Left ventricle myocardium inferior (tissue), 1 donor: Measurements from ENCODE around the gene KIF25. TPM values are rescaled to one million over a fixed set of nuclear protein-coding genes. Genes with fewer than 3 reads are reported as not detected.

Experiments
- DNase-seq: peaks from one replicate; pipeline ENCODE4 v3.0.0-alpha.2; 2020
- H3K27ac ChIP-seq: fragments of 200-600 bp; replicated peaks from 2 replicates; pipeline ENCODE4 v1.8.0; 2021
- H3K27me3 ChIP-seq: fragments of 200-600 bp; 2 replicates; pipeline ENCODE4 v1.8.0; 2021; ENCODE audit warnings: low read depth
- H3K36me3 ChIP-seq: fragments of 200-600 bp; 2 replicates; pipeline ENCODE4 v1.8.0; 2021
- H3K4me1 ChIP-seq: fragments of 200-600 bp; 2 replicates; pipeline ENCODE4 v1.8.0; 2021
- H3K4me3 ChIP-seq: fragments of 200-600 bp; 2 replicates; pipeline ENCODE4 v1.8.0; 2021; ENCODE audit warnings: mild to moderate bottlenecking, moderate library complexity
- H3K9me3 ChIP-seq: fragments of 200-600 bp; replicated peaks from 2 replicates; pipeline ENCODE4 v1.8.0; 2021
- intact Hi-C: fragments of 100-400 bp; cut with micrococcal nuclease; formaldehyde crosslinking; loops from one replicate; pipeline ENCODE4 v1.11.0; 2022
- total RNA-seq: library from RNA; stranded (reverse); fragmentation: NEBNext Ultra II Directional; extraction: Animal tissue kit (Norgen Biotek cat#: 25700); gene quantifications from one replicate; pipeline ENCODE4 v1.2.1, GENCODE V29; 2021
- TF ChIP-seq, protein P1 (sequence below): fragments of 200-600 bp; IDR thresholded peaks from 2 replicates; pipeline ENCODE4 v1.8.0; 2021; ENCODE audit warnings: antibody characterized with exemption, mild to moderate bottlenecking, borderline replicate concordance
- donor health status: DM: no; HTN: yes; CAD: no; lungs with severe emphysema.

The KIF25 gene
- total RNA-seq, 1 donor from 2014 or later = 0.22 TPM

DNA sequence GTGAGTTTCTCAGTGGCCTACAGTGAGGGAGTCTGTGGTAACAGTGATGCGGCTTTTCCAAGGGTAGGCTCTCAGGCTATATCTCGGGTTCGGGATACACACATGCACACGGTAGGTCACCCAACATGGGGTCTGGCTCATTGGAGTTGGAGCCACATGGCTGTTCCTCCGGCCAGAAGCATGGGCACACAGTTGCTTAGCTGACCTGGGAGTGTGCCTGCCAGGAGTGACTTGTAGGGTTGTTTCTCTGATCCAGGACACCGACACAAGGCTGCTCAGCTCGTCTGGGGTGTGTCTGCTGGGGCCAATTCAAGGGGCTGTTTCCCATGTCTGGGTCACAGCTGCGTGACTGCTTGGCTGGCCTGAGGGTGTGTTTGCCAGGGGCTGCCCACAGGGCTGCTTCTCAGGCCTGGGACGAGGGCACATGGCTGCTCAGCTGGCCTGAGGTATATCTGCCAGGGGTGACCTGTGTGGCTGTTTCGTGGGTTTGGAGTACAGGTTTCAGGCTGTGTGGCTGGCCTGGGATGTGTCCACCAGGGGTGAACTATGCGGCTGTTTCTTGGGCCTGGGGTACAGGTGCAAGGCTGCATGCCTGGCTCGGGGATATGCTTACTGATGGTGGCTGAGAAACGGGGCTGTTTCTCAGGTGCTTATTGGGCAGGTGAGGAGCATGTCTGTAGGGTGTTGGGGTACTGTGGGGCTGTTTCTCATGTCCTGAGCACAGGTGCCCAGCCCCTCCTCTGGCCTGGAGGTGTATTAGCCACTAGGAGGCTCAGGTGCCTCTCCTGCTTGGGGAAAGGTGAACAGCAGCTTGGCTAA lies 15.2 kb downstream of the KIF25 start:
- Histone ChIP-seq H3K36me3 (no peaks in the 10 kb centered on the region), H3K9me3 (peaks cover 33% of the 10 kb centered on the region), H3K4me1 (peaks cover 29% of the 10 kb centered on the region), H3K4me3 (no peak overlapping the region), H3K27ac (no peak overlapping the region), H3K27me3 (no peaks in the 10 kb centered on the region)
- intact Hi-C loops = no loop called here
- TF ChIP-seq, protein P1, sequence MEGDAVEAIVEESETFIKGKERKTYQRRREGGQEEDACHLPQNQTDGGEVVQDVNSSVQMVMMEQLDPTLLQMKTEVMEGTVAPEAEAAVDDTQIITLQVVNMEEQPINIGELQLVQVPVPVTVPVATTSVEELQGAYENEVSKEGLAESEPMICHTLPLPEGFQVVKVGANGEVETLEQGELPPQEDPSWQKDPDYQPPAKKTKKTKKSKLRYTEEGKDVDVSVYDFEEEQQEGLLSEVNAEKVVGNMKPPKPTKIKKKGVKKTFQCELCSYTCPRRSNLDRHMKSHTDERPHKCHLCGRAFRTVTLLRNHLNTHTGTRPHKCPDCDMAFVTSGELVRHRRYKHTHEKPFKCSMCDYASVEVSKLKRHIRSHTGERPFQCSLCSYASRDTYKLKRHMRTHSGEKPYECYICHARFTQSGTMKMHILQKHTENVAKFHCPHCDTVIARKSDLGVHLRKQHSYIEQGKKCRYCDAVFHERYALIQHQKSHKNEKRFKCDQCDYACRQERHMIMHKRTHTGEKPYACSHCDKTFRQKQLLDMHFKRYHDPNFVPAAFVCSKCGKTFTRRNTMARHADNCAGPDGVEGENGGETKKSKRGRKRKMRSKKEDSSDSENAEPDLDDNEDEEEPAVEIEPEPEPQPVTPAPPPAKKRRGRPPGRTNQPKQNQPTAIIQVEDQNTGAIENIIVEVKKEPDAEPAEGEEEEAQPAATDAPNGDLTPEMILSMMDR = no peak
- no peak for DNase-seq

DNA sequence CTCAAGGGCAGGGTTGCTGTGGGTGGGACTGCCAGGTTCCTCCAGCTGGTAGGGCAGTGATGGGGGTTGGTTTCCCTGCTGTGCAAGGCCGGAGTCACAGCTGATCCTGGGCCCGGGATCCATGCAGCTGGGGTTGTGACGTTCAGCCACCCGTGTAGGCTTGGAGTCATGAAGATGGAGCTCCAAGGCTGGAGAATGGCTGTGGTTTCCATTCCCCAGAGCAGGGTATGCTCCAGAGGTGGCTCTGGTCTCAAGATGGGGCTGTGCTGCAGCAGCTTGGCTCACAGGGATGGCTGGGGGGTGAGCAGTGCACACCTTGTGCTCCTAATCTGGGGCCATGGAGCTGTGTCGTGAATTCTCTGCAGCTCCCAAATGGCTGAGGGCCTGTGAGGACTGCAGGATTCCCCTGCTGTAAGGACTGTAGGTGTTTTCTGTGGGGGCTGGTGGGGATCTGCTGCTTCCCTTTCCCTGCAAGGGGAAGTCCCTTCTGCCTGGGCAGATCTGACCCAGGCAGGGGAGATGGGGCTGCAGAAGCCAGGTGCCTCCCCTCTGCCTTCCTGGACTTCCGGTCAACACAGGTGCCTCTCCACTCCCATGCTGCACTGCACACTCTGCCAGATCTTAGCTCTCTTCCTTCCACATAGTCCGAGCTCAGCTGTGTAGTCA lies 15.9 kb downstream of the KIF25 start:
- H3K27ac ChIP-seq = peak overlapping the region; percentile 35
- no peaks in the 10 kb centered on the region for H3K36me3 ChIP-seq
- peaks cover 24% of the 10 kb centered on the region for H3K4me1 ChIP-seq
- H3K27me3 ChIP-seq = no peaks in the 10 kb centered on the region
- DNase-seq = no peak
- no peak overlapping the region for H3K4me3 ChIP-seq
- H3K9me3 ChIP-seq = peaks cover 28% of the 10 kb centered on the region
- TF ChIP-seq, protein P1 = no peak
- intact Hi-C loops = no loop called here

DNA sequence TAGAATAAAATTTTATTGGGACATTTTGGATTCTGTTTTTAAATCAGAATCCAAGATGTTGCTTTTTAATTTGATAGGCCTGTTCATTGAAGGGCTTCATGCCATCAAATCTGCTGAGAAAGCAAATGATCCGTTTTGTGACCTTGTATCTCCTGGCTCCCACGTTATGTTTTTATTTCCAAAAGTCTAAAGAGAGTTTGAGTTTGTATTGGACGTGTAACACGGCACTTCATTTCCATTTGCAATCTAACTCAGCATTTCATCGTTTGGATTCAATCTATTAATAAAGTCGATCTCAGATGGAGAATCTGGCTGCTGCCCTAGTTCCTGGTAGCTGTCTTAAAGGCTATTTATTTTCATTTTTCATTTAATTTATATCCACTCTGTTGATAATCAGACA lies 17.0 kb downstream of the KIF25 start:
- Histone ChIP-seq H3K36me3 (no peaks in the 10 kb centered on the region), H3K27ac (peak overlapping the region; percentile 35), H3K27me3 (no peaks in the 10 kb centered on the region), H3K9me3 (peaks cover 26% of the 10 kb centered on the region), H3K4me3 (no peak overlapping the region), H3K4me1 (peaks cover 24% of the 10 kb centered on the region)
- no peak for DNase-seq
- intact Hi-C loops = no loop called here
- TF ChIP-seq, protein P1 = no peak

DNA sequence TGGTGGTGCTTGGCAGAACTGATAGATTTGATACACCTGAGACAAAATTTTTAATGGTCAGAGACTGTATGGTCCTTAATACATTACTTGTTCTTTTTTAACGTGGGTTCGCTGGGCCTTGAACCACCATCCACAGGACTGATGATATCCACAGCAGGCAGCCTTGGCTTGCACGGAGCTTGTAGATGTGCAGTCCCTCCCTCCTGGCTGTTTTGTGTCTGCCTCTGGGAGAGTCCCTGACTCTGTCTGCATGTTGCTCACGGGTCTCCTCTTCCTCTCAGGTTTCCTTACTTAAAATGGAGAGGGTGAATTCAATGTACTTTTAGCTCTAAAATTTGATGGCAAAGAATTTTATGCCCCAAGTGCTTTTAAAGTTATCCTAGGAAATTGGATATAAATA lies 17.5 kb downstream of the KIF25 start:
- Histone ChIP-seq H3K36me3 (no peaks in the 10 kb centered on the region), H3K9me3 (peaks cover 26% of the 10 kb centered on the region), H3K27ac (no peak overlapping the region), H3K4me3 (no peak overlapping the region), H3K27me3 (no peaks in the 10 kb centered on the region), H3K4me1 (peaks cover 24% of the 10 kb centered on the region)
- intact Hi-C loops = no loop called here
- no peak for DNase-seq
- TF ChIP-seq, protein P1 = no peak

DNA sequence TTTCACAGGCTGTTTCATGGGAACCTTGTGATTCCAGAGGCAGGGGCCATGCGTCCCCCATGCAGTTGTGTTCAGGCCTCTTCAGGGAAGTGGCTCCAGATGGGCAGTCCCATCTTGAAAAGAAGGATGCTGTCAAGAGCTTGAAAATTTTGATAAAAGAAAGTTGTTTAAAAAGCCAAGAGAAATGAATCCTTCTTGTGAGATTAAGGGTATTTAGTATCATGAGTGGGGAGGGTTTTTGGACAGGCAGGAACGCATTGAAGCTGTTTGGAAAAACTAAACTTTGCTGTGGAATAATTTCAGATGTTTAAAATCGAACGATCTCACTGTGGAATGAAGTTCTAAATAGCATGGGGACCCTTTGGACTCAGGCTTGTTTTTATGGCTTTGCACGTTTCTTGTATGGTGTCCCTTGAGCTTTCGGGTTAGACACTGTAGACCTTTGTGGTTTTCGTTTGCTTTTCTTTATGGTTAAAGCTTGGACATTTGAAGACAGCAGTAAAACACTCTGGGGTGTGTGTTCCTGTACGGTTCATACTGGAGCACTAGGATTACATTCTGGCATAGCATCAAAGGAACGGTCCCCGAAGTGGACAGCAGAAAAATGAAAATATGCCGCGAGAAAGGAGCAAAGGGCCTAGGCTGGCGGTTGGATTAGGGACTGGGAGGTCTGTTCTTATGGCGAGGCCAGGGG lies 18.2 kb downstream of the KIF25 start:
- intact Hi-C loops = no loop called here
- H3K36me3 ChIP-seq = no peaks in the 10 kb centered on the region
- no peak overlapping the region for H3K4me3 ChIP-seq
- H3K9me3 ChIP-seq = peaks cover 20% of the 10 kb centered on the region
- no peak for DNase-seq
- H3K4me1 ChIP-seq = peaks cover 24% of the 10 kb centered on the region
- no peaks in the 10 kb centered on the region for H3K27me3 ChIP-seq
- H3K27ac ChIP-seq = no peak overlapping the region
- TF ChIP-seq, protein P1 = no peak
